GM10248 (cell line): ENCODE data around the gene NTNG2.

Experiments used
- CTCF ChIA-PET: fragments of 300-600 bp; sonication (Branson Sonifier 250); formaldehyde crosslinking; extraction: SDS; loops from one replicate; lab custom pipeline; 2021; ENCODE audit warnings: antibody characterized with exemption; lab: Yijun Ruan, JAX
- POLR2A ChIA-PET: fragments of 350-650 bp; sonication (Branson Sonifier 250); formaldehyde crosslinking; extraction: SDS; loops from one replicate; lab custom pipeline; 2020; ENCODE audit warnings: antibody characterized with exemption; lab: Yijun Ruan, JAX
- DNase-seq: peaks from one replicate; pipeline ENCODE4 v3.0.0; 2012; ENCODE audit errors: extremely low spot score
- CTCF ChIP-seq: IDR thresholded peaks from 2 replicates; pipeline ENCODE4 v1.5.1; 2012; ENCODE audit warnings: mild to moderate bottlenecking, low read depth; ENCODE audit errors: extremely low read depth, missing control alignments, control extremely low read depth

NTNG2 gene

GRCh38 chr9:132210472-132211145 lies 48.8 kb downstream of the NTNG2 start:
- ChIA-PET POLR2A (no interaction called here), CTCF (no interaction called here)
- no peak for TF ChIP-seq CTCF
- no peak for DNase-seq

GRCh38 chr9:132211570-132211969 lies 49.7 kb downstream of the NTNG2 start:
- CTCF ChIA-PET: no interaction called here
- POLR2A ChIA-PET: no interaction called here
- no peak for TF ChIP-seq CTCF
- no peak for DNase-seq

- POLR2A ChIA-PET: no interaction called here
- CTCF ChIA-PET: interaction anchor here (0.7 kb wide), 1 partner anchor 23 kb away, joined by 3 read pairs; no protein-coding TSS in a partner anchor
- TF ChIP-seq CTCF: no peak
- no peak for DNase-seq
Observed at GRCh38 chr9:132214027-132214622, 52.3 kb downstream of the NTNG2 start.

- POLR2A ChIA-PET: no interaction called here
- CTCF ChIA-PET: interaction anchor here (1.1 to 1.2 kb wide), 2 partner anchors 47 kb away, joined by 3 to 4 read pairs; no protein-coding TSS in a partner anchor
- TF ChIP-seq CTCF: no peak
- DNase-seq: no peak
Observed at GRCh38 chr9:132216861-132217619, 55.2 kb downstream of the NTNG2 start.

GRCh38 chr9:132218208-132218607 lies 56.4 kb downstream of the NTNG2 start:
- CTCF ChIA-PET: no interaction called here
- POLR2A ChIA-PET: no interaction called here
- no peak for TF ChIP-seq CTCF
- DNase-seq: no peak

- ChIA-PET POLR2A (no interaction called here), CTCF (interaction anchor here (4.3 kb wide), 1 partner anchor 14 kb away, joined by 18 read pairs; no protein-coding TSS in a partner anchor)
- DNase-seq: no peak
- no peak for TF ChIP-seq CTCF
Observed at GRCh38 chr9:132221941-132222340, 60.1 kb downstream of the NTNG2 start.
